HG03575 (cell line): ENCODE results near the gene PTPRB.

ENCODE experiments used
- ATAC-seq: cut with Tn5 transposase; IDR thresholded peaks from one replicate; pipeline ENCODE4 v1.9.1; 2021; ENCODE audit not compliant: unreplicated experiment, insufficient number of reproducible peaks, low FRiP score; ENCODE audit errors: extremely low read depth

Gene PTPRB

GRCh38 chr12:70637303-70638085, at the start of gene PTPRB:
TSS of gene PTPRB (minus strand) at chr12:70637429. CDS start at chr12:70637395, 34 bp downstream.
- ATAC-seq, result no peak

- no peak for ATAC-seq
Measured at GRCh38 chr12:70686907-70687306, 49.7 kb upstream of the PTPRB start.

GRCh38 chr12:70686299-70686698, 49.1 kb upstream of the PTPRB start:
- no peak for ATAC-seq

- ATAC-seq, result no peak
Measured at GRCh38 chr12:70683976-70684375, 46.7 kb upstream of the PTPRB start.

- no peak for ATAC-seq
Measured at GRCh38 chr12:70671698-70672097, 34.5 kb upstream of the PTPRB start.

GRCh38 chr12:70670948-70671347, 33.7 kb upstream of the PTPRB start:
- ATAC-seq, result no peak

GRCh38 chr12:70667253-70667652, 30.0 kb upstream of the PTPRB start:
- ATAC-seq, result no peak

- ATAC-seq, result no peak
Measured at GRCh38 chr12:70666364-70666763, 29.1 kb upstream of the PTPRB start.

GRCh38 chr12:70664465-70664881, 27.2 kb upstream of the PTPRB start:
- ATAC-seq, result no peak

GRCh38 chr12:70663838-70664237, 26.6 kb upstream of the PTPRB start:
- no peak for ATAC-seq

GRCh38 chr12:70661466-70662161, 24.4 kb upstream of the PTPRB start:
- ATAC-seq, result no peak

GRCh38 chr12:70660620-70661219, 23.5 kb upstream of the PTPRB start:
- no peak for ATAC-seq

GRCh38 chr12:70660002-70660604, 22.9 kb upstream of the PTPRB start:
- ATAC-seq, result no peak

- ATAC-seq, result no peak
Measured at GRCh38 chr12:70659077-70659606, 21.9 kb upstream of the PTPRB start.

- ATAC-seq, result no peak
Measured at GRCh38 chr12:70657616-70658286, 20.5 kb upstream of the PTPRB start.

- no peak for ATAC-seq
Measured at GRCh38 chr12:70652451-70652850, 15.2 kb upstream of the PTPRB start.

- ATAC-seq, result no peak
Measured at GRCh38 chr12:70648831-70649230, 11.6 kb upstream of the PTPRB start.

- no peak for ATAC-seq
Measured at GRCh38 chr12:70648191-70648590, 11.0 kb upstream of the PTPRB start.

GRCh38 chr12:70646850-70647249, 9.6 kb upstream of the PTPRB start:
- no peak for ATAC-seq
